22Rv1 (cell line): ENCODE measurements around the gene ZNF577.
"Not testable (repeated sequence)": the region's sequence is repeated elsewhere in the genome, so short reads cannot be mapped to it uniquely, and the experiment has no call there.

Experiments used
- H3K27ac ChIP-seq: fragments of 450-650 bp; 2 replicates; pipeline ENCODE4 v1.5.1; 2017
- ZFX ChIP-seq: fragments of 450-650 bp; IDR thresholded peaks from 2 replicates; pipeline ENCODE4 v1.6.1; 2017; ENCODE audit warnings: antibody characterized with exemption, borderline replicate concordance
- TF ChIP-seq, protein P1 (sequence below): fragments of 450-650 bp; IDR thresholded peaks from 2 replicates; pipeline ENCODE4 v1.5.1; 2017; ENCODE audit warnings: mild to moderate bottlenecking

The ZNF577 gene

DNA sequence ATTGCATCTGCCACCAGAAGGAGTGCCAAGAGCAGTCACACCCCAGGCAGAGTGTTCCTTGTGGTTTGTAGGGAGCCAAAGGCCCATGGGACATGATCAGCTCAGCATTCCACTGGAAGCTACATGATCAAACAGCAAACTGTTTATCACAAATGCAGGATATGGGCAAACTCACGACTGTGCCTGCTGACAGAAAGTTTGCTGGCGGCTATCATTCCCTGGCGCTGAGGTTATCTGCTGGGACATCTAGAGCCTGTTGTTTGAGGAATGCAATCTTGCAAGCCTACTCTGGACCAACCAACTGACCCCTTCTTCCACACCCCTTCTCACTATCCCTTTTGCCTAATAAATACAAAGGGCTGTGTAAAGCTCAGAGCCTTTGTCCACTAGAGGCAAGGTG is 31.9 kb upstream of the ZNF577 start:
- H3K27ac ChIP-seq = no peak overlapping the region
- TF ChIP-seq, protein P1, sequence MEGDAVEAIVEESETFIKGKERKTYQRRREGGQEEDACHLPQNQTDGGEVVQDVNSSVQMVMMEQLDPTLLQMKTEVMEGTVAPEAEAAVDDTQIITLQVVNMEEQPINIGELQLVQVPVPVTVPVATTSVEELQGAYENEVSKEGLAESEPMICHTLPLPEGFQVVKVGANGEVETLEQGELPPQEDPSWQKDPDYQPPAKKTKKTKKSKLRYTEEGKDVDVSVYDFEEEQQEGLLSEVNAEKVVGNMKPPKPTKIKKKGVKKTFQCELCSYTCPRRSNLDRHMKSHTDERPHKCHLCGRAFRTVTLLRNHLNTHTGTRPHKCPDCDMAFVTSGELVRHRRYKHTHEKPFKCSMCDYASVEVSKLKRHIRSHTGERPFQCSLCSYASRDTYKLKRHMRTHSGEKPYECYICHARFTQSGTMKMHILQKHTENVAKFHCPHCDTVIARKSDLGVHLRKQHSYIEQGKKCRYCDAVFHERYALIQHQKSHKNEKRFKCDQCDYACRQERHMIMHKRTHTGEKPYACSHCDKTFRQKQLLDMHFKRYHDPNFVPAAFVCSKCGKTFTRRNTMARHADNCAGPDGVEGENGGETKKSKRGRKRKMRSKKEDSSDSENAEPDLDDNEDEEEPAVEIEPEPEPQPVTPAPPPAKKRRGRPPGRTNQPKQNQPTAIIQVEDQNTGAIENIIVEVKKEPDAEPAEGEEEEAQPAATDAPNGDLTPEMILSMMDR = no peak
- no peak for TF ChIP-seq ZFX

DNA sequence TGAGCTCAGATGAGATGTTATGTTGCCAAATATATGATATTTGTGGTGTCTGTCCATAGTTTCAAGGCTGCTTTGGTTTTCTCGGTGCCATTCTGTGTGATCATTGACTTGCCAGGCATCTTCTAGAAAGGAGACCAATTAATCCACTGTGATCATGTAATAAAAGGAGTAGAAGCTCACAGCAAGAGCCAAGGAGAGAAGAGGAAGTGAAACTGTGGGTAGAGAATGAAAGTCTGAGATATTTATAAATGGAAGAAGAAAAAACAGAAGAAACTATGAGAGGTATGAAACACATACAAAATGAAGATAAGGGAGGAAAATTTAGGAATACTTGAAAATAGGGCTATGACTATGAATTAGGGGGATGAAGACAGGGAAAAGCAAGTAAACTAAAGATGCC is 28.4 kb upstream of the ZNF577 start:
- TF ChIP-seq, protein P1 = no peak
- no peak for TF ChIP-seq ZFX

DNA sequence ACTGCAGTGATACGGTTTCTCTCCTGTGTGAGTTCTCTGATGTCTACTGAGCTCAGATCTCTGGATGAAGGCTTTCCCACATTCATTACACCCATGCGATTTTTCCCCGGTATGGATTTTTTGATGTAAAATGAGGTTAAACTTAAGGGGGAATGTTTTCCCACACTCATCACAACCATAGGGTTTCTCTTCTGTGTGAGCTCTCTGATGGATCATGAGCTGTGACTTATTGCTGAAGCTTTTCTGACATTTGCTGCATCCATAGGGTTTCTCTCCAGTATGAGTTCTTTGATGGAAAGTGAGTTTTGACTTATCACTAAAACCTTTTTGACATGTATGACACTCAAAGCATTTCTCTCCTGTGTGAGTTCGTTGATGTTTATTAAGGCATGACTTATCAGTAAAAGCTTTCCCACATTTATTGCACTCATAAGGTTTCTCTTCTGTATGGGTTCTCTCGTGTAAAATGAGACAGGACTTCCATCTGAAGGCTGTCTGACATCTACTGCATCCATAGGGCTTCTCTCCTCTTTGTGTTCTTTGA is 27.6 kb upstream of the ZNF577 start:
- TF ChIP-seq, protein P1 = no peak
- no peak for TF ChIP-seq ZFX
- H3K27ac ChIP-seq = no peak overlapping the region

More for the DNA sequence above, 28.4 kb upstream of the ZNF577 start:
- no peak overlapping the region for H3K27ac ChIP-seq

DNA sequence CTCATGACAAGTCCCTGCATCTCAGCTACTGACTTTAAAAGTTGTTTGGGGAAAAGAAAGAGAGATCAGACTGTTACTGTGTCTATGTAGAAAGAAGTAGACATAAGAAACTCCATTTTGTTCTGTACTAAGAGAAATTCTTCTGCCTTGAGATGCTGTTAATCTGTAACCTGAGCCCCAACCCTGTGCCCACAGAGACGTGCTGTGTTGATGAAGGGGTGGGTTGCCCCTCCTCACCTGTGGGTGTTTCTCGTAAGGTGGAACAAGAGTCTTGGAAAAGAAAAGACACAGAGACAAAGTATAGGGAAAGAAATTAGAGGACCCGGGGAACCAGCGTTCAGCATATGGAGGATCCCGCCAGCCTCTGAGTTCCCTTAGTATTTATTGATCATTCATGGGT is 20.2 kb upstream of the ZNF577 start:
- H3K27ac ChIP-seq = not testable (repeated sequence)

DNA sequence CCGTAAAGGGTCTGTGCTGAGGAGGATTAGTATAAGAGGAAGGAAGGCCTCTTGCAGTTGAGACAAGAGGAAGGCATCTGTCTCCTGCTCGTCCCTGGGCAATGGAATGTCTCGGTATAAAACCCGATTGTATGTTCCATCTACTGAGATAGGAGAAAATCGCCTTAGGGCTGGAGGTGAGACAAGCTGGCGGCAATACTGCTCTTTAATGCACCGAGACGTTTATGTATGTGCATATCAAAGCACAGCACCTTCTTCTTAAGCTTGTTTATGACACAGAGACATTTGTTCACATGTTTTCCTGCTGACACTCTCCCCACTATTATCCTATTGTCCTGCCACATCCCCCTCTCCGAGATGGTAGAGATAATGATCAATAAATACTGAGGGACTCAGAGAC is 18.4 kb upstream of the ZNF577 start:
- H3K27ac ChIP-seq = peak overlapping the region; percentile 38; the same call in 1 of the 2 replicates

DNA sequence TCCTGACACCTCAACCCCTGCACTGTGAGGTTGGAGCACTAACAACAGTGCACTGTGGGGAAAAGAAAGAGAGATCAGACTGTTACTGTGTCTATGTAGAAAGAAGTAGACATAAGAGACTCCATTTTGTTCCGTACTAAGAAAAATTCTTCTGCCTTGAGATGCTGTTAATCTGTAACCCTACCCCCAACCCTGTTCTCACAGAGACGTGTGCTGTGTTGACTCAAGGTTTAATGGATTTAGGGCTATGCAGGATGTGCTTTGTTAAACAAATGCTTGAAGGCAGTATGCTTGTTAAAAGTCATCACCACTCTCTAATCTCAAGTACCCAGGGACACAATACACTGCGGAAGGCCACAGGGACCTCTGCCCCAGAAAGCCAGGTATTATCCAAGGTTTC is 17.9 kb upstream of the ZNF577 start:
- peak overlapping the region; percentile 38; the same call in 1 of the 2 replicates for H3K27ac ChIP-seq

DNA sequence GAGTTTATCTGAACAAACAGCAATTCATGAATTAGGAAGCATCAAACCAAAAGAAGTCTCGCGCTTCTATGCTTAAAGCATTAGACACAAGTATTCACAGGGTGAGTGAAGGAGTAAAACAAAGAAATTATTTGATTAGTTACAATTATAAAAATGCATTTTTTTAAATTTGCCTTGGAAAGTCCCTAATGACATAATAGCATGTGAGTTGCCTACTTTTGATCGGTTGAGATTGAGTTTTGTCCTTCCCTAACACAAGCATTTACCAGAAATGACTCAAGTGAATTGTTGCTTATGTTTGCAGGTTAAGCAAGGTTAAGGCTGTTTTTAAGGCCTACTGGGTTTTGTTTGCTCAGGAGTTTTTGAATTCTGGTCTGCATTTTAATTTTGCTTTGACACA is 17.5 kb upstream of the ZNF577 start:
- peak overlapping the region; percentile 38; the same call in 1 of the 2 replicates for H3K27ac ChIP-seq
- TF ChIP-seq, protein P1 = no peak
- no peak for TF ChIP-seq ZFX

DNA sequence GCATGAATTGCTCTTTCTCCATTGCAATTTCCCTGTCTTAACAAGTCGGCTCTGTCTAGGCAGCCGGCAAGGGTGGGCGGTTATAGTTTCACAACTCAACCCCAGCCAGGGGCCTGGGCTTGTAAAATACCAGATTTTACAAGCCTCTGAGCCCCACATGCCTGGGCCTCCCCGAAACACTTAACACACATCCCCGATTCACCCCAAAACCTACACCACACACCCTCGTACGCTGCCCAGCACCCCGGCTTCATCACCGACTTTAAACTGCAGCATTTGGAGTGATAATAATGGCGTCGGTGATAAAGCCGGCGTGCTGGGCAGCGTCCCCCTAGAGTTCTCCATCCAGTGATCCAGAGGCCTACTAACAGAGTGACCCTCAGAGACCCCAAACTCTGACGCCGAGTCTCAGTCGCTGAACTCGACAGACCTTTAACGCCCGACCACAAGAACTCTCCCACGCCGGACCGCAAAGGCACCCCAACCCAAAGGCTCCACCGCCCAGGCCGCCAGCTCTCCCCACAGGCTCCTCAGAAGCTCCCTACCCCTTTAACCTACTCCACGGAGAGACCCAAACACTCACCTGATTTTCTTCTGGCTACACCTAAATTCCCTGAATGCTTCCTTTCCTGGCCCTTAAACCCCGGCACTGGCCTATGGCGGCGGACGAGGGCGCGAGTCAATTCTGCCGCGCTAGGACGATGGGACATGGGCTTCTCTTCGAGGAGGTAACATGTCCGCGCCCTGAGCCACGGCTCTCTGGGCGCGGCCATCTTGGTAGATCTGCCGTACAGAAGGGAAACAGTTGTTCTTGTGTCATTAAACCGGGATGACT is 16.8 kb upstream of the ZNF577 start, which contains the start of gene ZNF649:
Gene ZNF649, minus strand, starts transcription at position 687 of the 835 bp plus-strand sequence. CDS start 4,910 bp downstream, outside the sequence.
- peak within 1 kb of the TSS; percentile 54 for H3K27ac ChIP-seq
- TF ChIP-seq ZFX = no peak
- TF ChIP-seq, protein P1 = peak; percentile 22

DNA sequence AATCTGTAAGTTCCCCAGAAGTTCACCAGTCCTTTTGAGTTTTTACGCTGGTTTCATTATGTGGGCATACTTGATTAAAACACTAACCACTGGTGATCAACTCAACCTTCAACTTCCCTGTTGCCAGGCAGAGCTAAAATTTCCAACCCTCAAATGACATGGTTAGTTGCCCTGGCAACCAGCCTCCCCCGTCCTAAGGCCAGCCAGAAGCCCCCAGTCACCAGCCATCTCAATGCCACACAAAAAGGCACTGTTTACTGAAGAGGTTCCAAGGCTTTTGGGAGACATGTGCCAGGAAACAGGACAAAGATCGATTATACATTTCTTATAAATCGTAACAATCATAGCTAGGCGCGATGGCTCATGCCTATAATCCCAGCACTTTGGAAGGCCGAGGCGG is 15.4 kb upstream of the ZNF577 start:
- H3K27ac ChIP-seq = no peak overlapping the region
- TF ChIP-seq, protein P1 = no peak
- TF ChIP-seq ZFX = no peak
